Cerebellar cortex (tissue), 1 donor: Measurements from ENCODE around the gene PDCD4.
"Not testable (repeated sequence)": the region's sequence is repeated elsewhere in the genome, so short reads cannot be mapped to it uniquely, and the experiment has no call there.

Experiments used
- DNase-seq: peaks from one replicate; pipeline ENCODE4 v3.0.0-alpha.2; 2015; ENCODE audit warnings: low spot score

Gene PDCD4

GRCh38 chr10:110885932-110886674 is 14.4 kb downstream of the PDCD4 start:
- no peak for DNase-seq

DNA sequence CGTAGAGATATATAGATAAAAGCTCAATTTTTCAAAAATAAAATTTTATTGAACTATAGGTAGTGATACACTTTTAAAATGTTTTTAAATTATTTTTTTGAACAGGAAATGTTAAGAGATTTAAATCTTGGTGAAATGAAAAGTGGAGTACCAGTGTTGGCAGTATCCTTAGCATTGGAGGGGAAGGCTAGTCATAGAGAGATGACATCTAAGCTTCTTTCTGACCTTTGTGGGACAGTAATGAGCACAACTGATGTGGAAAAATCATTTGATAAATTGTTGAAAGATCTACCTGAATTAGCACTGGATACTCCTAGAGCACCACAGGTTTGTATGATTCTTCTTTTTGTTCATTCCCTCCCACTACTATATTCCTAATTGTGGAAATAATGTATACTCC is 15.8 kb downstream of the PDCD4 start:
- DNase-seq, result no peak

DNA sequence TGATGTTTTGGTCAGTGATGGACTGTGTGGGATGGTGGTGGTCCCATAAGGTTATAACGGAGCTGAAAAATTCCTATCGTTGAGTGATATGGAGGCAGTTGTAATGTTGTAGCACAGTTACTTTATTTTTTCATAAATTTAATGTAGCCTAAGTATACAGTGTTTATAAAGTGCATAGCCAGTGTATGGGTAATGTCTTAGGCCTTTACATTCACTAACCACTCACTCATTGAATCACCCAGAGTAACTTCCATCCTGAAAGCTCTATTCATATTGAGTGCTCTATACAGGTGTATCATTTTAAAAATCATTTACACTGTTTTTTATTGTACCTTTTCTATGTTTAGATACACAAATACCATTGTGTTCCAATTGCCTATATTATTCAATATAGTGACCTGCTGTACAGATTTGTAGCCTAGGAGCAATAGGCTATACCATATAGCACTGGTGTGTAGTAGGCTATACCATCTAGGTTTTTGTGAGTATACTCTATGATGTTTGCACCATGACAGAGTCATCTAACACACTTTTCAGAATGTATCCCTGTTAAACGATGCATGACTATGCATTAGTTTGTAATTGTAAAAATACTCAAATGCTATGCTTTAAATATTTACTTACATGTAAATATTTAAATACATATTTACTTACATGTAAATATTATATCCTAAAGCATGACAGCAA is 21.0 kb downstream of the PDCD4 start:
- no peak for DNase-seq

DNA sequence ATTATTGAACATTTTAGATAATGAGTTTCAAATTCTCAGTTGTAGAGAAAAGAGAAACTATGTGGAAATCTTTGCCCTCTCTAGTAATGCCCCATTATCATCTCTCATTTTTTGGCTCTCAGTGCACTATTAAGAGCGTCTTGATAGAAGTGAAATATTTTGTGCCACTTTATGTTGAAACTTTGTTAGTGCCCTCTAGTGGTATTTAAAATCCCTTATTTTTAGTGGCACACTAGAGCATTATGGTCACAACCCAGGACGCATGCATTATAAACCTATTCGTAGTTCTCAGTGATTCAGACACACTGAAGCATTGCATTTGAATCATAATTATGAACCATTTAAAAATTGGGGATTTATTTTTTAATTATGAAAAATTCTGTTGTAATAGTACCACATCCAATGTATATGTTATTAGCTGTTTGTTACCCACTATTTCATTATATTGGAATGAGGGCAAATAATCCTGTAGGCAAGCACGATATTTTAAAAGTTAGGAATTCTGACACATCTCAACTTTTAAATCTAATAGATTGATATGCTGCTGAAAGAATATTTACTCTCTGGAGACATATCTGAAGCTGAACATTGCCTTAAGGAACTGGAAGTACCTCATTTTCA is 21.9 kb downstream of the PDCD4 start:
- peak; percentile 78 for DNase-seq

DNA sequence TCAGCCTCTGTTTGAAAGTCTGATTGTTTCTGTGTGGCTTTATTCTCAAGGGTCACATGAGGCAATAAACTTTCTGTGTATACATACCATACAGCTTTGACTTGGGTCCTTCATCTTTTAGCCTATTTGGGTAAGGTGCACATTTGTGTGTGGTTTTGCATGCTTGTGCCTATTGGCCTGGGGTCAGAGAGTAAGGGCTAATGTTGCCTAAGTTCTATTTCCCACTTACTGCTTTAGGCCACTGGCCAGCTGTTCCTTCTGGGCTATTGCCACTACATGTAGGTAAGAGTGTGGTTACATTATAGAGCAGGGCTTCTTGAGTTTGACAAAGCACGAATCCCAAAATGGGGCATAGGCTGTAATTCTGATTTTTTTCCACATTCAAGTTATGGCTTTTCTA is 25.5 kb downstream of the PDCD4 start:
- DNase-seq, result no peak

GRCh38 chr10:110898391-110898790 is 26.7 kb downstream of the PDCD4 start:
- DNase-seq, result no peak

GRCh38 chr10:110900983-110901382 is 29.3 kb downstream of the PDCD4 start:
- no peak for DNase-seq

- no peak for DNase-seq
Observed at GRCh38 chr10:110901954-110902819, 30.5 kb downstream of the PDCD4 start.

- no peak for DNase-seq
Observed at GRCh38 chr10:110903280-110904278, 31.9 kb downstream of the PDCD4 start.

GRCh38 chr10:110910138-110910537 is 38.4 kb downstream of the PDCD4 start:
- DNase-seq, result no peak

DNA sequence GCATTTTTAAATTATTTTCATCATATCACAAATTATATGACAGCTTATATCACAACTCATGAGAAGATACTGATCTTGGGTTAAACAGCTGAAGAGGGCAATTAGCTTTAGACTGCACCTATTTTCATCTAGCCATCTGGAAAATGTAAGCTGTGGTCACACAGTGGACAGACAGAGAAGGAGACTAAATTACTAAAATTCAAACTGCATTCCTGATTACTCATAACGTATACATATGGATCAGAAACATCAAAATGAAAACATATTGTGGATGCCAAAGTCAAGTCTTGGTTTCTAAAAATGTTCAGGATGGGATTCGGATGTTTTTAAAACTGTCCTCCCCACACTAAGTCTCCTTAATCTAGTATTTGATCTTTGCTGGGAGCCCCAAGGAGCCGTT is 40.6 kb downstream of the PDCD4 start:
- no peak for DNase-seq

GRCh38 chr10:110914431-110914830 is 42.7 kb downstream of the PDCD4 start:
- DNase-seq, result no peak

- no peak for DNase-seq
Observed at GRCh38 chr10:110915035-110915434, 43.3 kb downstream of the PDCD4 start.

GRCh38 chr10:110915600-110915999 is 43.9 kb downstream of the PDCD4 start:
- not testable (repeated sequence) for DNase-seq

DNA sequence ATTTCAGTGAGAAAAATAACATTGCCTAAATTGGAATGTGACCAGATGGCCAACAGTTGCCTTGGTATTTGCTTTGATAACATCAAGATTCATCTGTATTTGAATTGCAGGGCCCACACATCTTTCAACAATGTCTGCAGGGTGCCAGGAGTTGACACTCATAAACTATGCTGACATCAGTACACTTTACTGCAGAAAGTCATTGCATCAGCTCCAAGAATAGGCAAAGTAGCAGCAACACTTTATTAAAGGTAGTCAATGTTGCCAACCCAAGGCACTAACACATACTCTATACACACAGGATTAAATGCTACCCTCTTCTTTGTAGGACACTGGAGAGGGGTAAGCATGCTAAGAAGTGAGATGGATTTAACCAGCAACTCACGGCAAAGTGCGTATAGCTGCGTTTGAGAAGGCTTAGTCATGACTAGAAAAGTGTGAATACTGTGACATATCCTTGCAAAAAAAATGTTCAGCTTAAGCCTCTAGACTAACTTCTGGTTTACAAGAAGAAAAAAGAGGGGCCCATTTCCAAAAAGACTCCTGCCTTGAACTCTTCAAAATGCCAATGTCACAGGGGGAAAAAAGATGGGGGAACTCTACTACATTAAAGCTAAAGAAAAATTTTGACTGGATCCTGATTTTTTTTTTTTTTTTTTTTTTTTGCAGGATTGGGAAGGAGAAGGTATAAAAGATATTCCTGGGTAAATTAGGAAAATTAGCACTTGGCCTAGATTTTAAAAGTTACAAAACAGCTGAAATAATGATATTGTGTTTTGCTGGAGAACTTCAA is 45.0 kb downstream of the PDCD4 start:
- no peak for DNase-seq

GRCh38 chr10:110918269-110918642 is 46.5 kb downstream of the PDCD4 start:
- peak; percentile 89 for DNase-seq

DNA sequence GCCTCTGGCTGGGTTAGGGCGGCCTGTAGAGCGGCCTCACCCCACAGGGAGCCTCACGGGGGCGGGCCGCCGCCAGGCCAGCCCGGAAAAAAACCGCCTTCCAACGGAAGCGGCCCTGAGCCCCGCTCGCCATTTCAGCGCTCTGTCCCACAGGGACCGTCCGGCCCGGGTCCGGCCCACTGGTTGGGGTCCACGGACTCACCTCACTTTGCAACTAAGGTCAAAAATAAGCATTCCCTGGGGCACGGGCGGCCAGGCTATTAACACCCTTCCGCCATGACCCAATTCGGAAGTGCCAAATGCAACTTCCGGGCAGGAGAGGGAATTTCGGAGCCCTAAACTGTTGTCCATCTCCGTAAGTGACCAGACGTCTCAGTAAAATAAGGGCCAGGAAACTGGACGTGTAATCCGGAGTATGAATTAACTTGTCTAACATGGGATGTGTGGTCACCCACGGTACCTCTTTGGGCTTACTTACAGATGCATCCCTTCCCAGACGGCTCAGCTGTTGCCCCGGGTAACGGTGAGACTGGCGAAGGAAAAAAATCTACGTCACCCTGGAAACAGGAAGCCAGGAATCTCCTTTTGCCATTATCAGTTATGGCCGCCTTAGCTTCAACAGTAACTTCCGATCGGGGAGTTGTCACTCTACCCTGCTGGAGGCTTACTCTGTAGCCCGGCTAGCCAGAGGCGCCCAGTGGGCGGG is 47.1 kb downstream of the PDCD4 start, which contains the start of gene BBIP1:
TSS of gene BBIP1 (minus strand) at position 538 of the 706 bp plus-strand sequence. CDS start 1,023 bp downstream, outside the sequence.
- DNase-seq, result peak; percentile 100

GRCh38 chr10:110919349-110919931 is 47.7 kb downstream of the PDCD4 start, which contains the start of gene SHOC2:
Gene SHOC2, plus strand, starts transcription at chr10:110919604. Its CDS starts 44,755 bp downstream, at chr10:110964359.
- DNase-seq, result no peak
